NCI-H1092 (cell line): Measurements from ENCODE around the gene FMO2.

ENCODE experiments used
- DNase-seq: peaks from one replicate; lab custom pipeline; 2025; lab: John Stamatoyannopoulos, UW

FMO2 gene

GRCh38 chr1:171257607-171258076 lies 72.5 kb downstream of the FMO2 start:
- DNase-seq, result no peak

GRCh38 chr1:171258429-171258828 lies 73.3 kb downstream of the FMO2 start:
- no peak for DNase-seq

GRCh38 chr1:171258943-171259342 lies 73.8 kb downstream of the FMO2 start:
- DNase-seq, result no peak
